ENCODE data around the gene NR1H4.

DNA sequence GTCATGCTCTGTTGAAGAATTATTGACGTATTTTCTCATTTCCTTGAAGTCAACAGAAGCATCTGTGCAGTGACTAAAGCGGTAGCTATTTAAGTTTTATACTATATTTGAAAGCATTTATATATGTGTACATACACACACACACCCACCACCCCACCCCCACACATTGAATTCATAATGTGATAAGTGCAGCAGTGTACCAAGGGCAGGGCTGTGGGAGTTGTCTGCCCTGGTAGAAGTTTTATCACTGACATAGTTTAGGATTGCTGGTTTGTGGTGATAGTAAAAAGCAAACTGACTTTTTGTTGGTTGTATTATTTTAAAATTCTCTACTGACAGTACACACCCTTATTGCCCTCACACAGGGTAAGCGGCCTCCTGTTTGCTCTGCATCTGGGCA is 138.9 kb downstream of the NR1H4 start:
- TF ChIP-seq GATAD2B (IDR thresholded peaks at IDR 0.05; ENCODE audit: borderline replicate concordance) (no peak), NFYB (IDR thresholded peaks at IDR 0.05; ENCODE audit: extremely low read depth, insufficient read length) (no peak), NR3C1 (CRISPR knock-in tag; IDR thresholded peaks at IDR 0.05) (no peak), GABPA (tag; conservative IDR thresholded peaks at IDR 0.05; ENCODE audit: low read depth) (no peak), POLR2A (conservative IDR thresholded peaks at IDR 0.05) (no peak), KAT2B (IDR thresholded peaks at IDR 0.05; ENCODE audit: low read depth, low read length) (no peak)

Measured in K562 (cell line).